GM12892 (cell line): ENCODE results near the gene CIC.

Experiments
- DNase-seq: peaks from one replicate; pipeline ENCODE4 v3.0.0; 2011; ENCODE audit not compliant: insufficient read length
- FAIRE-seq: peaks from 2 replicates; lab custom pipeline; 2011; peaks lifted over from hg19 to GRCh38; lab: Jason Lieb, UNC
- POLR2A ChIP-seq: IDR thresholded peaks from 2 replicates; pipeline ENCODE4 v1.6.1; 2011; ENCODE audit warnings: low read depth, low read length, control low read depth
- POLR2AphosphoS5 ChIP-seq: IDR thresholded peaks from 2 replicates; pipeline ENCODE4 v1.6.1; 2011; ENCODE audit warnings: low read depth, low read length, control low read depth
- TAF1 ChIP-seq: IDR thresholded peaks from 2 replicates; pipeline ENCODE4 v1.6.1; 2011; ENCODE audit warnings: low read depth, mild to moderate bottlenecking, control low read depth, low read length, borderline replicate concordance

CIC gene

DNA sequence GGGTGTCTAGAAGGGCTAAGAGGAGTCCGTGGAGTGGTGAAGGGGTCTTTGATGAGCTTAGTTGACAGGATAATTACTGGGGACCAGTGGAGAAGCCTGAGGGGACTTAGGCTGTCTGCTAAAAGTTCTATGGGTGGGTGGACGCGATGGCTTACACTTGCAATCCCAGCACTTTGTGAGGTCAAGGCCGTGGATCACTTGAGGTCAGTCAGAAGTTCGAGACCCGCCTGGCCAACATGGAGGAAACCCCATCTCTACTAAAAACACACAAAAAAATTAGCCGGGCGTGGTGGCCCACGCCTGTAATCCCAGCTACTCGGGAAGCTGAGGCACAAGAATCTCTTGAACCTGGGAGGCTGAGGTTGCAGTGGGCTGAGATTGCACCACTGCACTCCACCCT lies 23.8 kb upstream of the CIC start:
- FAIRE-seq (no peak), DNase-seq (no peak)
- TF ChIP-seq POLR2A (no peak), TAF1 (no peak), POLR2AphosphoS5 (no peak)

DNA sequence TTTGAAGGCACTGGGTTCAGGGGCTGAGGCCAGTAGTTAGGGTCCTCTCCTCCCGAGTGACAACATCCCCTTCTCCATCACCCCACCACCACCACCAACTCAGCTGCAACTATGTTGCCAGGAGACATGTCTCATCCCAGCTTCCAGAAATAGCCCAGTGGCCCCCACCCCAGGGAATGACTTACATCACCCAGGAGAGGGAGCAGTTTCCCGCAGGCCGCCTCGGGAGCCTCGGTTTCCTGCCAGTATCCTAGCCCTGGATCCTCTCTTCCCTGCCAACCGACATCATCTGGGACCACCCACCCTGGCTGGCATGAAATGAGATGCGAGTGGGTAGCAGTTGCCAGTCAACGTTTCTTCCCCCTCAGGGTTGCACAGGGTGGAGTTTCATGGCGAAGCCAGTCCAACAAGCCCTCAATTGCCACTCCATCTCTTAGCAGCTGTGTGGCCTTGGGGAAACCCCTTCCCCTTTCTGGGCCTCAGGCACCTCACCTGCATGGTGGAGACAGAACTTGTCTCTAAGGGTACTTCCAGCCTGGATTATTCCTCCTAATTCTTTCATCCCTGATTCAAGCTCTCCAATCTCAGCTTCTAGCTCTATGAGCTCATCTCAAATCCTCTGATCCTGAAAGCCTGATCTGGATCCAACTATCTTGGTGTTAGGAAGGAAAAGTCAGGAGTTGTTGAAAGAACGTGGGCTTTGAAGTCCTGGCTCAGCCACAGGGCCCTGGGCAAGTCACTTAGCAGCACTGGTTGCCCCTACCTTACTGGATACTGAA lies 22.7 kb upstream of the CIC start:
- FAIRE-seq = no peak
- TF ChIP-seq POLR2AphosphoS5 (no peak), POLR2A (no peak; the same call in 1 of the 2 replicates), TAF1 (no peak)
- DNase-seq = no peak

DNA sequence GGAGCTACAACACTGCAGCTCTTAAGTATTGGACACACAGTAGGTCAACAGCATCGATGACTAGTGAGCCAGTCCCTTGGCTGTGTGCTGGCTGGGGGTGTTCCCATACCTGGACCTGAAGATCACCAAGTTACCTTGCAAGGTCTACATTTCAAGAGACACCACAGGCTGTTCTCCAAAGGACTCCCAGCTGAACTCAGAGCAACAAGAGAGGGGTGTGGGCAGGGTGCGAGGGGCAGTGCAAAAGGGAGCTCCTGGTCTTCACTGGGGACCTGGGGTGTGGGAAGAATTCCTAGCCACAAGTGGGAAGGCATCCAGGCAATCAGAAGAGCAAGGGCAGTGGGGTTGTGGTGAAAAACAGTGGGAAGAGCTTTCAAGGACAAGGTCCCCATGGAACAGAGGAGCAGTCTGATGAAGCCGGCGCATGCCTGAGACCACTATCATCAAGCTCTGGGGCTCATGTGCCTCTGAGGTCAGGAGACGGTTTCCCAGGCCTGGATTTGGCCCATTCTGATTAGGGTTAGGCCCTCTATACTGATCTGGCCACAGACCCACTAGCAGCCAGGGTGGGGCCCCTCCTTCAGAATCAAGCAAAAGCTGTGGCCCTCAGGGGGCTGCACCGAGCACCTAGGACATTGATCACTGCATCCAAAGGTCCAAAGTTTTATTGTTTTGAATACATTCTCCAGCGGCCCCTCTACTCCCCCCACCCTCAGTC lies 22.0 kb upstream of the CIC start:
- DNase-seq = no peak
- no peak for FAIRE-seq
- 0 out of 2 replicates have a peak, but pooled peaks have one; percentile 18 for TF ChIP-seq POLR2A
- no peak for TF ChIP-seq TAF1
- no peak for TF ChIP-seq POLR2AphosphoS5

DNA sequence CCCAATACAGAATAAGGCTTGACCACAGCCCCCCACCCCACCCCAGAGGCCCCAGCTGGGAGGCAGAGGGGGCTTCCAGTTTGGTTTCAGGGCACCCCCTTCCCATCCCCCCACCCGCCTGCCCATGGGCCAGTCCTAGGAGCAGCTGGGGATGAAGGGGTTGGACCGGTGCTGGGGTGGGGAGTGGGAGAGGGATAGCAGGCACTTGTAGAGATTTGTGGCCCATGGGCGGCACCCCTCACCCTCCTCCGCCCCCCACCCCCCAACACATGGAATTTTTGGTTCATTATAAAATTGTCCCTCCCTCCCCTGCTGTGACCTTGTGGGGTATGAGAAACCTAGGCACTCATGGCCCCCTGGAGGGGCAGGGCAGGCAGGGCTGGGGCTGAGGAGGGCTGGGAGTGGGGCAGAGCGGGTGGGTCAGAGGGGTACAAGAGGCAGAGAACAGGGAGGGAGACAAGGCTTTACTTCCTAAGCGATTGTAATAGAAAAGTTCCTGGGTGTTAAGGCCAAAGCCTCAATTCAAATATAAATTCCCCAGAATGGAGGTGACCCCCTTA lies 21.3 kb upstream of the CIC start:
- TF ChIP-seq POLR2A (no peak), TAF1 (no peak), POLR2AphosphoS5 (no peak)
- FAIRE-seq = no peak
- no peak for DNase-seq

DNA sequence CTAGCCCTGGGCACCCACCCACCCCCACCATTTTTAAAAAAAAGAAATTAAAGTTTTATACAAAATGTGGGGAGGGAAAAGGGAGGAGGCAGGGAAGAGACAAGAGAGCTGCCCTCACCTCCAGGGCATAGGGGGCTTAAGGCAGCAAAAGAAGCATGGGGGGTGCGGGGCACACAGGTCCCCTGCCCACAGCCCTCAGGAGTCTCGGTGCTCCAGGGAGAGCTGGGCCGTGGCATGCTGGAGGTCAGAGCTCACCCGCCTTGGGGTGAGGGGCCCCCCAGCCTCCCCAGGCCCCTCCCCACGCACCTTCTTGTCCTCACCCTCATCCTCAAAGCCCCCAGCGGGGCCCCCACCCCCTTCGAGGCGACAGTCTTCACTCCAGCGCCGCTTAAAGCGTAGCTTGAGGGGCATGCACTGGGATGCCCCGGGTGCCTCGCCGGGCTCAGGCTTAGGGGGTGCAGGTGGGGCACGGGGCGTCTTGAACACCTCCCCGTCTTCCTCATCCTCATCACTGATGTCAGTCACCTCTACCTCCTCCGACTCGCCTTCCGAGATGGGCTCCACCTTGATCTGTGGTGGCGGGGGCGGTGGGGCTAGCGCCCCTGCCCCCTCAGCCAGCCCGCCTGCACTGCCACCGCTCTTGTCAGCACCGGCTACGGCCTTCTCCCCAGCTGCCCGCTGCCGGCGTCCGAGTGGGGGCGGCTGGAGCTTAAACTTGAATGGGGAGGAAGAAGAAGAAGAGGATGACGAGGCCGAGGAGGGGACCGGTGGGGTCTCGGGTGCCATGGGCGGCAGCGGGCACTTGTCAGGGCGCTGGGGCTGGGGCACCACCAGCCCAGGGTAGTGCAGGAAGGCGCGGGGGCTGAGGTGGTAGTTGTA lies 20.5 kb upstream of the CIC start:
- no peak for DNase-seq
- FAIRE-seq = no peak
- TF ChIP-seq POLR2AphosphoS5 (no peak), POLR2A (no peak), TAF1 (no peak)

DNA sequence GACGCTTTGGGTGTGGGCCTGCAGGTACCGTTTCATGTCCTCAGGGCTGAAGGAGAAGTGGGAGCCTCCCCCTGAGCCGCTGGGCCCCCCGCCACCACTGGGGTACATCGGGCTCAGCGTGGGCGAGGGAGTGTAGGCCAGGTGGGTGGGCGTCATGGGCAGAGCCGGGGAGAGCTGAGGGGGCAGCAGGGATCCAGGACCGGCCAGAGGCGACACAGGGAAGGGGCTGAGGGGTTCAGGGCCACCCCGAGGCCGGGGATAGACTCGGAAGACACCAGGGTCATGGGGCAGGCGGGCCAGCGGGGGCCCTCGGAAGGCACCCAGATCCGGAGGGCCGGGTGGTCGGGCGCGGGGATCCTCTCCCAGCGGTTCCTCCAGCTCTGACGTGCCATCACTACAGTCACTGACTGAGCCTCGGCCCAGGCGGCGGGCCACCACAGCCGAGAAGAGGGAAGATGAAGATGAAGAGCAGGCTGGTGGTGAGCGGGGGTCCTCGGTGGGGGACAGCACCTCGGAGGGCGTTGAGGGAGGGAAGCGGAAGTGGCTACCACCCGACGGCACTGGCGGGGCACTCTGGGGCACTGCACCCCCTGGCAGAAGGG lies 19.8 kb upstream of the CIC start:
- FAIRE-seq = no peak
- no peak for DNase-seq
- TF ChIP-seq TAF1 (no peak), POLR2AphosphoS5 (no peak), POLR2A (no peak)

DNA sequence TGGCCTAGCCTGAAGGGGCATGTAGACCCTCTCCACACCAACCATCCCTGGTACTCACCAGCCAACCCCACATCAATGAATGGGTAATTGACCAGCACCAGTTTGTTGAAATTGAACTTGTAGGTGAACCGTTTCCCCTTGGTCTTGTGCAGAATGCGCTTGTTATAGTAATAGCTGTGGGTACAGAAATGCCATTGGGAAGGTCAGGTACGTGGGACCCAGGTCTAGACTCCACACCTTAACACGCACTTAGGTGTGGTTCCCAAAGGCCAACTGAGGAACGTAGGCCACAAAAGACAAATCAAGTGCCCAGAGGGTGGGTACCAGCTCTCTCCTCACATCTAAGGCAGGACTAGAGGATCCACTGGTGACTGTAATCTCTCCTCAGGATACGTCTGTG lies 19.3 kb upstream of the CIC start:
- TF ChIP-seq POLR2AphosphoS5 = no peak
- TF ChIP-seq TAF1 = no peak
- TF ChIP-seq POLR2A = no peak
- DNase-seq (no peak), FAIRE-seq (no peak)

DNA sequence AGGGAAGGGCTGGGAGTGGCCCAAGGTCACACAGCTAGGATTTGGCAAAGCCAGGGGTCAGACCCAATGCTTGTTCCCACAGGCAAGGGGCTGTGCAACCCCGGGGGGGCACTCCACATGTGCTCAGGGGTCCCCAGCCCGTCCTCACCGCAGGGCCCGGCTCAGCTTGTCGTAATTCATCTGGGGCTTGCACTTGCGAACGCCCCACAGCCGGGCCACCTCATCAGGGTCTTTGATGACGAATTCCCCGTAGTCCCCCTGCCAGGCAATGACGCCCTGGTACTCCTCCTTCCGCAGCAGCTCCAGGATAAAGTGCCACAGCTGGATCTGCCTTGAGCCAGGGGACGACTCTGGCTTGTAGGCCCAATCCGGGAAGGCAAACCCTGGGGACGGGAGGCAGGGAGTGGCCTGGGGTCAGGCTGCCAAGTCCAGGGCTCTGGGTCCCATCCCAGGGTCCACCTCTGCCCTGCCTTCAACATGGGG lies 18.8 kb upstream of the CIC start:
- TF ChIP-seq POLR2A (no peak), TAF1 (no peak), POLR2AphosphoS5 (no peak)
- FAIRE-seq = no peak
- no peak for DNase-seq

DNA sequence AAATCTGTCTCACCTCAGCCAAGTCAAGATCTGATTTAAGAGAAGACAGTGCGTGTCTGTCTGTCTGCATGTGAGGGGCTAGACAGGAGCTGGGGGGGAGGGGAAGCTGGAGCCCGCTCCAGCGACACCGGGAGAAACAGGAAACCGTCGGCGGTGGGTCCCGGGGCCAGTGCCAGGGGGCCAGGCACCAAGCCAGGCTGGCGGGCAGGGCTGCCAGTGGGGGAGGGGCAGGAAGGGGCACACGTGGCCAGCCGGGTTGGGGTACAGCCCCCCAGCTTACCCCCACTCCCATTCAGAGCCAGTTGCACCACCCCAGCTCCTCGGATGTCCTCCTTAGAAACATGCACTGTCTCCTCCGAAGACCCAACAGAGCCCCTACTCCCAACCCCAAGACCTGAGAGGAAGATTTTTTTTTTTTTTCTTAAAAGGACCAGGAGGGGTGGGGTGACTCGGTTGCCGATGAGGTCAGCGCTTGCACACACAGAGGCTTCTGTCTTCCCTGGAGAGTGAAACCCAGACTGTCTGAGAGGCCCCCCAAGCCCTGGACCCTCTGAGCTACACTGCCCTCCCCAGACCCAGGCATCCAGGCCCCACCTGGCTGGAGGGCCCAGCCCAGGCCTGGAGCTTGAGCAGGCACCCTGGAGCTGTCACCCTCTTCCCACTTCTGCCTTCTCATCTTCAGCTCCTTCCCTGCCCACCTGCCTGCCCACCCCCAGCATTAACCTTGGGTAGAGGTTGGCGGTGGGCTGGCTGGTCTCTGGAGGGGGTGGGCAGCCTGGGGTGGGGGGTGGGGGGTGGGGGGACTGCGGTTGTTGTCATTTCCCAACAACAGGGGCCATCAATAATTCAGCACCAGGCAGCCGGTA lies 18.2 kb upstream of the CIC start:
- DNase-seq (no peak), FAIRE-seq (no peak)
- TF ChIP-seq POLR2AphosphoS5 = no peak
- no peak for TF ChIP-seq TAF1
- no peak for TF ChIP-seq POLR2A
